IPS-18c (cell line): ENCODE measurements around the gene KIAA0930.
A peak's percentile ranks its signal among the peaks of the same experiment; 100 is the strongest.

Experiments used
- H3K4me3 ChIP-seq: 2 replicates; pipeline ENCODE4 v1.7.0; 2013; ENCODE audit warnings: low read depth, mild to moderate bottlenecking, low read length, moderate library complexity; ENCODE audit not compliant: insufficient read depth
- H3K9me3 ChIP-seq: one replicate; pipeline ENCODE4 v1.6.1; 2013; ENCODE audit warnings: mild to moderate bottlenecking, low read length, moderate library complexity; ENCODE audit not compliant: control insufficient read depth, insufficient read depth

Gene KIAA0930

GRCh38 chr22:45244916-45245315 lies 4.2 kb upstream of the KIAA0930 start:
- no peaks in the 10 kb centered on the region for H3K9me3 ChIP-seq
- no peak overlapping the region for H3K4me3 ChIP-seq

- Histone ChIP-seq H3K9me3 (no peaks in the 10 kb centered on the region), H3K4me3 (no peak overlapping the region)
Observed at GRCh38 chr22:45242778-45243191, 2.1 kb upstream of the KIAA0930 start.

- no peaks in the 10 kb centered on the region for H3K9me3 ChIP-seq
- peak overlapping the region; percentile 73 for H3K4me3 ChIP-seq
Observed at GRCh38 chr22:45240104-45240809, 437 bp downstream of the KIAA0930 start.

GRCh38 chr22:45239681-45240051 lies 1.0 kb downstream of the KIAA0930 start:
- Histone ChIP-seq H3K9me3 (no peaks in the 10 kb centered on the region), H3K4me3 (peak overlapping the region; percentile 73)

GRCh38 chr22:45238957-45239680 lies 1.6 kb downstream of the KIAA0930 start:
- peak overlapping the region; percentile 73 for H3K4me3 ChIP-seq
- H3K9me3 ChIP-seq: no peaks in the 10 kb centered on the region

GRCh38 chr22:45238076-45238956 lies 2.4 kb downstream of the KIAA0930 start:
- H3K4me3 ChIP-seq: no peak overlapping the region

GRCh38 chr22:45237065-45237990 lies 3.4 kb downstream of the KIAA0930 start:
- H3K9me3 ChIP-seq: no peaks in the 10 kb centered on the region
- no peak overlapping the region for H3K4me3 ChIP-seq

More at GRCh38 chr22:45238076-45238956, 2.4 kb downstream of the KIAA0930 start:
- no peaks in the 10 kb centered on the region for H3K9me3 ChIP-seq

- H3K4me3 ChIP-seq: no peak overlapping the region
Observed at GRCh38 chr22:45235851-45236342, 4.8 kb downstream of the KIAA0930 start.

GRCh38 chr22:45235101-45235777 lies 5.5 kb downstream of the KIAA0930 start:
- Histone ChIP-seq H3K4me3 (no peak overlapping the region), H3K9me3 (no peaks in the 10 kb centered on the region)

More at GRCh38 chr22:45235851-45236342, 4.8 kb downstream of the KIAA0930 start:
- H3K9me3 ChIP-seq: no peaks in the 10 kb centered on the region

GRCh38 chr22:45233827-45234226 lies 6.9 kb downstream of the KIAA0930 start:
- H3K9me3 ChIP-seq: no peaks in the 10 kb centered on the region
- H3K4me3 ChIP-seq: no peak overlapping the region

GRCh38 chr22:45233386-45233785 lies 7.3 kb downstream of the KIAA0930 start:
- Histone ChIP-seq H3K9me3 (no peaks in the 10 kb centered on the region), H3K4me3 (no peak overlapping the region)

GRCh38 chr22:45231293-45231692 lies 9.4 kb downstream of the KIAA0930 start:
- no peak overlapping the region for H3K4me3 ChIP-seq
- no peaks in the 10 kb centered on the region for H3K9me3 ChIP-seq

- H3K9me3 ChIP-seq: no peaks in the 10 kb centered on the region
Observed at GRCh38 chr22:45230026-45230721, 10.5 kb downstream of the KIAA0930 start.

GRCh38 chr22:45229181-45229580 lies 11.5 kb downstream of the KIAA0930 start:
- H3K4me3 ChIP-seq: no peak overlapping the region
- no peaks in the 10 kb centered on the region for H3K9me3 ChIP-seq

More at GRCh38 chr22:45230026-45230721, 10.5 kb downstream of the KIAA0930 start:
- no peak overlapping the region for H3K4me3 ChIP-seq

- H3K4me3 ChIP-seq: no peak overlapping the region
- H3K9me3 ChIP-seq: no peaks in the 10 kb centered on the region
Observed at GRCh38 chr22:45228401-45228754, 12.3 kb downstream of the KIAA0930 start.
